ENCODE results near the gene HOXC9. TPM values are rescaled to one million over a fixed set of nuclear protein-coding genes. Genes with fewer than 3 reads are reported as not detected.

The HOXC9 gene
- total and polyA plus RNA-seq, 2 of the 8 experiments (the other 6 are each of a cell fraction or from before 2014, with no cell fraction given) = not detected

DNA sequence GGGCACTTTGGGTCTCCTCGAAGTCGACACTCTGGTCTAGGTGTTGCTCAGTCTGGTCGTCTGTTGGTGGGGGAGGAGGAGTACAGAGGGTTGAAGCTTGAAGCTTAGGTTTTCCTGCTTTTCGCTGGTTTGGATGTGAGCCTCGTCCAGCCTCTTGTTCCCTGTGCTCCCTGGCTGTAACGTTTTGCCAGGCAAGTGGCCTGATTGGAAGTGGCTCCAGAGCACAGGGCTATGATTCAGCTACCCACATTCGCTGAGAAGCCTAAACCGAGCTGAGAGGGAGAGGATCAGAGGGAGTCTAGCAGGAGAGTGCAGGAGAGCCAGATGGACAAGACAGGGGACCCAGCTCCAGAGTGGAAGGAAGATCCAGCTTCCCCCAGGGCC lies 8.9 kb upstream of the HOXC9 start (continued):
- TF ChIP-seq, protein P1, sequence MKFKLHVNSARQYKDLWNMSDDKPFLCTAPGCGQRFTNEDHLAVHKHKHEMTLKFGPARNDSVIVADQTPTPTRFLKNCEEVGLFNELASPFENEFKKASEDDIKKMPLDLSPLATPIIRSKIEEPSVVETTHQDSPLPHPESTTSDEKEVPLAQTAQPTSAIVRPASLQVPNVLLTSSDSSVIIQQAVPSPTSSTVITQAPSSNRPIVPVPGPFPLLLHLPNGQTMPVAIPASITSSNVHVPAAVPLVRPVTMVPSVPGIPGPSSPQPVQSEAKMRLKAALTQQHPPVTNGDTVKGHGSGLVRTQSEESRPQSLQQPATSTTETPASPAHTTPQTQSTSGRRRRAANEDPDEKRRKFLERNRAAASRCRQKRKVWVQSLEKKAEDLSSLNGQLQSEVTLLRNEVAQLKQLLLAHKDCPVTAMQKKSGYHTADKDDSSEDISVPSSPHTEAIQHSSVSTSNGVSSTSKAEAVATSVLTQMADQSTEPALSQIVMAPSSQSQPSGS (IDR thresholded peaks at IDR 0.05; ENCODE audit: low read length) = no peak
- TF ChIP-seq PHF8 (conservative IDR thresholded peaks at IDR 0.05; ENCODE audit: low read depth, low read length) (no peak), CBX8 (IDR thresholded peaks at IDR 0.05; ENCODE audit: borderline replicate concordance, low read depth, low read length) (no peak; the same call in 1 of the 2 replicates), FOSL1 (IDR thresholded peaks at IDR 0.05; ENCODE audit: insufficient read depth, low read depth, low read length) (no peak), KDM4A (IDR thresholded peaks at IDR 0.05; ENCODE audit: low read depth, low read length, severe bottlenecking) (no peak), SUZ12 (IDR thresholded peaks at IDR 0.05; ENCODE audit: low read length) (peak; percentile 85), RBBP5 (IDR thresholded peaks at IDR 0.05; ENCODE audit: borderline replicate concordance, low read depth, low read length) (no peak)
- TF ChIP-seq, protein P2, sequence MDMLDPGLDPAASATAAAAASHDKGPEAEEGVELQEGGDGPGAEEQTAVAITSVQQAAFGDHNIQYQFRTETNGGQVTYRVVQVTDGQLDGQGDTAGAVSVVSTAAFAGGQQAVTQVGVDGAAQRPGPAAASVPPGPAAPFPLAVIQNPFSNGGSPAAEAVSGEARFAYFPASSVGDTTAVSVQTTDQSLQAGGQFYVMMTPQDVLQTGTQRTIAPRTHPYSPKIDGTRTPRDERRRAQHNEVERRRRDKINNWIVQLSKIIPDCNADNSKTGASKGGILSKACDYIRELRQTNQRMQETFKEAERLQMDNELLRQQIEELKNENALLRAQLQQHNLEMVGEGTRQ (IDR thresholded peaks at IDR 0.05; ENCODE audit: low read length) = no peak
